DOHH2 (cell line): Measurements from ENCODE around the gene GRIN2A.

Experiments used
- EZH2phosphoT487 ChIP-seq: fragments of 200-600 bp; sonication (generic); IDR thresholded peaks from 2 replicates; pipeline ENCODE4 v1.6.1; 2017; ENCODE audit warnings: borderline replicate concordance, mild to moderate bottlenecking, antibody characterized with exemption, low read length, moderate library complexity, mixed read lengths
- TF ChIP-seq, protein P1 (sequence below): fragments of 200-600 bp; sonication (generic); IDR thresholded peaks from one replicate; pipeline ENCODE4 v1.5.1; 2014; ENCODE audit warnings: antibody characterized with exemption, mild to moderate bottlenecking, low read depth, low read length; ENCODE audit not compliant: poor library complexity, severe bottlenecking

- TF ChIP-seq, protein P1, sequence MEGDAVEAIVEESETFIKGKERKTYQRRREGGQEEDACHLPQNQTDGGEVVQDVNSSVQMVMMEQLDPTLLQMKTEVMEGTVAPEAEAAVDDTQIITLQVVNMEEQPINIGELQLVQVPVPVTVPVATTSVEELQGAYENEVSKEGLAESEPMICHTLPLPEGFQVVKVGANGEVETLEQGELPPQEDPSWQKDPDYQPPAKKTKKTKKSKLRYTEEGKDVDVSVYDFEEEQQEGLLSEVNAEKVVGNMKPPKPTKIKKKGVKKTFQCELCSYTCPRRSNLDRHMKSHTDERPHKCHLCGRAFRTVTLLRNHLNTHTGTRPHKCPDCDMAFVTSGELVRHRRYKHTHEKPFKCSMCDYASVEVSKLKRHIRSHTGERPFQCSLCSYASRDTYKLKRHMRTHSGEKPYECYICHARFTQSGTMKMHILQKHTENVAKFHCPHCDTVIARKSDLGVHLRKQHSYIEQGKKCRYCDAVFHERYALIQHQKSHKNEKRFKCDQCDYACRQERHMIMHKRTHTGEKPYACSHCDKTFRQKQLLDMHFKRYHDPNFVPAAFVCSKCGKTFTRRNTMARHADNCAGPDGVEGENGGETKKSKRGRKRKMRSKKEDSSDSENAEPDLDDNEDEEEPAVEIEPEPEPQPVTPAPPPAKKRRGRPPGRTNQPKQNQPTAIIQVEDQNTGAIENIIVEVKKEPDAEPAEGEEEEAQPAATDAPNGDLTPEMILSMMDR, result no peak
- no peak for TF ChIP-seq EZH2phosphoT487
Observed at GRCh38 chr16:9802160-9802559, 380.1 kb downstream of the GRIN2A start.
